SKM-1 (cell line): ENCODE data around the gene FEM1C.
A peak's percentile ranks its signal among the peaks of the same experiment; 100 is the strongest.

Experiments
- DNase-seq: peaks from one replicate; lab custom pipeline; 2025; ENCODE audit not compliant: unreplicated experiment; lab: John Stamatoyannopoulos, UW

The FEM1C gene

GRCh38 chr5:115544436-115545350, at the start of gene FEM1C:
TSS of gene FEM1C (minus strand) at chr5:115544775. CDS start at chr5:115543493, 1,282 bp downstream.
- peak; percentile 88 for DNase-seq

DNA sequence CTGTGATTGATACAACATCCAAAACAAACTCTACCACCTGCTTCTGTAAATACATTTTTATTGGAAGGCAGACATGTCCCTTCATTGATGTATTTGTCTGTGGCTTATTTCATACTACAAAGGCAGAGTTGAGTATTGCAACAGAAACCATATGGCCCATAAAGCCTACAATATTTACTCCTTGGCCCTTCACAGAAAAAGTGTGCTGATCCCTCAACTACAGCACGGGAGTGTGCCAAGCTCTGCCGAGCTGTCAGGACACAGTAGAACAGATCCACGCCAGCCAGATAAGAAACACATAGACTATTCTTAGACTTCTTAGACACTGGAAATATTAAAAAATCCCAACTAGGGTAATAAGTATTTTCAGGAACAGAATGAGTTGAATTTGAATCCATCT, 44.5 kb upstream of the FEM1C start:
- DNase-seq: no peak

DNA sequence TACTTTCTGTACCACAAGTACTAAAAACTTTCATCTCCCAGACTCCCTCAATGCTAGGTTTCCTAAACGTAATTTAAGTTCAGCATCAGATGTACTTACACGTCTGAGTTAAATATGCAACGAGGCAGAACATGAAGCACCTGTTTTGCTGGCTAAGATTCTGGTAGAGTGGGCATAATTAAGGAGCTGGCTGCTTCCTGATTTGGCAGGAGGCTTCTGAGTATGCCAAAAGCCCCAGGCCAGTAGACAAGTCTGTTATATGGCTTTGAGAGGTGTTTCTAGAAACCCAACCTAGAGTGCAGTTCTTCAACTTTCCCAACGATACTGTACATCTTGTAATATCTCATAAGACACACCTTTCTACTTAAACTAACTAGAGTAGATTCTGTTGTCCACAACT, 44.1 kb upstream of the FEM1C start:
- no peak for DNase-seq

GRCh38 chr5:115586525-115587146, 42.1 kb upstream of the FEM1C start:
- peak; percentile 26 for DNase-seq

GRCh38 chr5:115585265-115585664, 40.7 kb upstream of the FEM1C start:
- DNase-seq: no peak

GRCh38 chr5:115584501-115584900, 39.9 kb upstream of the FEM1C start:
- no peak for DNase-seq

GRCh38 chr5:115583474-115583873, 38.9 kb upstream of the FEM1C start:
- DNase-seq: no peak

DNA sequence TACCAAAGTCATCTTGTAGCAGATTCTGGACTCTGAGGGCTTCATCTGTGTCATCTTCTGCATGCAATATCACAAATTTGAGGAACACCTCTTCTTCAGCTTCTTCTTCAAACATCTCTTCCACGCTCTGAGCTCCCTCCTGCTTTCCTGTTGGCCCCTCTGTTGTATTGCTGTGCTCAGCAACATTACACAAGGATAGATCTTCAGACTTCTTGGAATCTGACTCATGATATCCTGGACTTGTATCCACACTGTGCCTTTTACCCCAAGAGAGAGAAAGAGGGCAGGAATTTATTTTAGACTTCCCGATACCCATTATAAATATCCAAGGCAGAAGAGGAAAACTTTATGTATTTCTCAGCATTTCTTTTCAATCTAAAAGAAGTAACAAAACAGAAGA, 36.4 kb upstream of the FEM1C start:
- no peak for DNase-seq

- no peak for DNase-seq
Measured at GRCh38 chr5:115579747-115580173, 35.2 kb upstream of the FEM1C start.

- no peak for DNase-seq
Measured at GRCh38 chr5:115579216-115579615, 34.6 kb upstream of the FEM1C start.

- DNase-seq: no peak
Measured at GRCh38 chr5:115578657-115579056, 34.1 kb upstream of the FEM1C start.

DNA sequence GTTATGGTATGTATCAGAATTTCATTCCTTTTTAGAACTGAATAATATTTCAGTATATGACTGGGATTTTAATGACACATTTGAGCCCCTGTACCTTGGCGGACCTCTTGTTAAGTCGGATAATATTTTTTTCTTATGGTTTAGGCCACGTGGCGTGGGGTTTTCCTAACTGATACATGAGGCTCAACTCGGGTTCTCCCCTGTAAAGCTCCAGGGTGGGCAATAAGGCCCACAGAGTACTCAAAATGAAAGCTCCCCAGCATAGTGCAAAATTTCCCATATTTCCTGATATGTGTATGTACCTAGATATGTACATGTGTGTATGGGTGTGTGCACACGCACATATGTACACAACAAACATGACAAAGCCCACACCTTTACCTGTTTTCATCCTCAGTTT, 33.2 kb upstream of the FEM1C start:
- DNase-seq: no peak

DNA sequence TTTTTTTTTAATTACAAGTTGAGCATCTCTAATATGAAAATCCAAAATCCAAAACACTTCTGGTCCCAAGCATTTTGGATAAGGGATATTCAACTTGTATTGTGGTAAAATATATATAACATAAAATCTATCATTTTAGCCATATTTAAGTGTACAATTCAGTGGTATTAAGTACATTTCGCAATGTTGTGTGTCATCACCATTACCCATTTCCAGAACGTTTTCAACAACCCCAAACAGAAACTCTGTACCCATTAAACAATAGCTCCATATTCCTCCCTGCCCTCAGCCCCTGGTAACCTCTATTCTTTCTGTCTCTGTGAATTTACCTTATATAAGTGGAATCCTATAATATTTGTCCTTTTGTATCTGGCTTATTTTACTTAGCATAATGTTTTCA, 32.8 kb upstream of the FEM1C start:
- no peak for DNase-seq

DNA sequence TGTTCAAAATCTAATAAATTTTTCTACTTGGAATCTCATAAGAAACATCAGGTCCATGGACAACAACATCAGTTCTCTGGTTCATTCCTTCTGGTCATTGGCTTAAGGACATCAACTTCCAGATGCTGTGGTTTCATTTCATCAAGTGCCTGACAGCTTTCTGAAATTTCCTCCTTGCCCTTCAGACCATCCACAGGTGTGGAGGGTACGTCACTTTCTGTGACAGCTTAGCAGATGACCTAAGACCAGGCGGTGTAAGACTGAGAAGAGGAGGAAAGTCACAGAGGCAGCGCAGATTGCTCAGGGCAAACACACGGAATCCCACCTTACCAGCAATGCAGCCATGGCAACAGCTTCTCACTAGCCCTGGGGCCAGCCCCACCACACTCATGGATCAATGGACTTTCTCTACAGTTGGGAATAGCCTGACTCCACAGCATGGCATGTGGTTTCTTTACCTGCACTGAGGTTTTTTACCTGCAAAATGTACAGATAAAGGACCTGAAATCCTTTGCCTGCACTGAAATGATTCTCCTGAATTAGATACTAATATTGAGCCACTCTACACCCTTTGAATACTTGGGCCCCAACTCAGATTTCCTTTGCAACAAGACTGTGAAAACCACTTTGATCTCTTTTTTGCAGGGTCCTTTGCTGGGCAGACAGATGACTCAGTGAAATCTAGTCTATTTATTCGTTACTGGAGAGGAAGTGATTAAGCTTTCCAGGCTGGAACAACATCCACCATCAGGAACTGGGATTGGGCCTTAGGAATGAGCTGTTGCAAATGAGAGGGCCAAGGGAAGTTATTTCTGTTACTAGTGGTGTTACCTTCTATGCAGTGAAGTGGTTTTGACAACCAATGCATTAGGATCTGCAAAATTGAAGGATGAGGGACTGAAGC, 30.8 kb upstream of the FEM1C start:
- DNase-seq: no peak

DNA sequence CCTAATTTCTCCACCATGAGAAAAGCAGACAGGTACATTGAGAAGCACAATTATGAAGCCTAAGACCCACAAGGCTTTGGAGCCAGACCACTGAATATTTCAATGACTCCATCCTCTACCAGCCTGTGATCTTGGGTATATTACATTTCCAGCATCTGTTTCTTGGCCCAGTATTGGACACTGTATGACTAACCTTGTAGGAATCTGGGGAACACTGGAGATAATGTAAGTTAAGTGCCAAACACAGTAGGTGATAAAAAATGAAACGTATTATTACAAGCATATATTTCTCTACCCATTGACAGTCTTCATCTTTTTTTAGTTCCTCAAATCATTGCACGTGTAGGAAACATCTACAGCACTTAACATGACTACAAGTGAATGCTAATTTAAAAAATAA, 28.6 kb upstream of the FEM1C start:
- DNase-seq: no peak

- DNase-seq: no peak
Measured at GRCh38 chr5:115571441-115571878, 26.9 kb upstream of the FEM1C start.

DNA sequence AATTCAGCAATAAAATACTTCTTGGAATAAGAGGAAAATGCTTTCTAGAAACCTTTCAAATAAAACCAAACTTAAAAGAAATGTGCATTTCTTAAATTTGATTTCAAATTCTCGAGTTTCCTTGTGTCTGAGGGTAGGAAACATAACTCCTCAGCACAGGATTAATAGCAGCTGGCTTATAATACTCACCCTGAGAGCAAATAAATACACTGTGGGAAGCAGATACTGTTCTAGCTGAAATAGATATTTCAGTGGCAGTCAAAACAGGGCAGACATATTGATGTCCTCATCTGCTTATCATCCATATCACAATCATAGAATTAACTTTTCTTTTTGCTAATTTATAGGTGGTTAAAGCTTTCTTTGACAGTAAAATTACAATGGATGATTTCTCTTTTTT, 24.1 kb upstream of the FEM1C start:
- no peak for DNase-seq

DNA sequence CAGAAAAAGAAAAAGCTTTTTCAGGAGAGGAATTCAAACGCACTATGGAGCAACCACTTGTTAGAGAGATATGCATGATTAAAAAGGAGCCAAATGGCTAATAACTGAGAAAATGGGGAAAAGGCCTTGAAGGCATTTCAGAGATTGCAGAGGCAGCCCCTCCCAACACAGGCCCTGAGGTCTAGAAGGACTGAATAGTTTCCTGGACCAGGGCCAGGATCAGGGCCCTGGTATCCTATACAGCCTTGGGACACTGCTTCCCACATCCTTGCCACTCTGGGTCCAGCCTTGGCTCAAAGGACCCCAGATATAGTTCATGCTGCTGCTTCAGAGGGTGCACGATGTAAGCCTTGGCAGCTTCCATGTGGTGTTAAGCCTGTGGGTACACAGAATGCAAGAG, 20.7 kb upstream of the FEM1C start:
- no peak for DNase-seq

DNA sequence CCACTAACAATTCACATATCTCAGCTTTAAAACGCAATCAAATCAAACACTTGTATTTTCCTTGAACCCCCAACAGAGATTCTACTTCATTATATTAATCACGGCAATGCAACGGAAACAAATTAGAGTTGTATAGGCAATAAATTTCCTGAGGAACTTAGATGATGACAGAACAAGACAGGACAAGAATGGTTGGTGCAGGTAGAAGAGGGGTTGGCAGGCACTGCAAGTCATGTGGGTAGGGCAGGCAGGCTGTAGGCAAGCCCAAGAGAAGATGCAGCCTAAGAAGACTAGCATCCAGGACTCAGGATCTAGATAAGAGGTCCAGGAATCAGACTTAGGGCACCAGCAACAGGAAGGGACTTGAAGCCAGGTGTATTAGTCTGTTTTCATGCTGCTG, 16.6 kb upstream of the FEM1C start:
- no peak for DNase-seq

GRCh38 chr5:115559524-115559923, 14.9 kb upstream of the FEM1C start:
- DNase-seq: no peak

DNA sequence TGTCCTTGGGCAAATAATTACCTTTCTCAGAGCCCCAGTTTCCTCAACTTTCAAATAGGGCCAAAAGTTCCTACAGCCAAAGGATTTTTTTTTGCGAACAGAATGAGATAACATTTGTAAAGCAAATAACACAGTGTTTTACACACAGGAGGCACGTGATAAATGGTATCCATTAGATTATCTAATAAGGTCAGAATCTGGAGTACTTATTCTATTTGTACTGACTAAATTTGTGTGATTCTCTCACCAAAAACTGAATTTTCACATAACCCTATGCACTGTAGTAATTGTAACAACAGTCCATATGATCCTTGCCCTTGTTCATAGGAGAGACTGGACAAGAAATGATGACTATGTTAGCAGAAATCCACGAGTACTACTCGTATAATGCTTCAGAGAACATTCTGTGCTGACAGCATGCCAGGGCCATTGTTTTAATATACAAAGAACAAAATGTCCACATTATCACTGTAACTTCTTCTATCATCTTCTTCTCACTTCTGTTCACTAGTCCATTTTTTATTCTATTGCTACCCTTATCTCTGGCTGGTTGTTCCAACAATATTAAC, 13.9 kb upstream of the FEM1C start:
- no peak for DNase-seq
